ENCODE data around the gene SETD1B. TPM values are rescaled to one million over a fixed set of nuclear protein-coding genes. Genes with fewer than 3 reads are reported as not detected.

The SETD1B gene
- total RNA-seq, 2 experiments from 2014 or later, result 15.0 to 15.6 TPM

DNA sequence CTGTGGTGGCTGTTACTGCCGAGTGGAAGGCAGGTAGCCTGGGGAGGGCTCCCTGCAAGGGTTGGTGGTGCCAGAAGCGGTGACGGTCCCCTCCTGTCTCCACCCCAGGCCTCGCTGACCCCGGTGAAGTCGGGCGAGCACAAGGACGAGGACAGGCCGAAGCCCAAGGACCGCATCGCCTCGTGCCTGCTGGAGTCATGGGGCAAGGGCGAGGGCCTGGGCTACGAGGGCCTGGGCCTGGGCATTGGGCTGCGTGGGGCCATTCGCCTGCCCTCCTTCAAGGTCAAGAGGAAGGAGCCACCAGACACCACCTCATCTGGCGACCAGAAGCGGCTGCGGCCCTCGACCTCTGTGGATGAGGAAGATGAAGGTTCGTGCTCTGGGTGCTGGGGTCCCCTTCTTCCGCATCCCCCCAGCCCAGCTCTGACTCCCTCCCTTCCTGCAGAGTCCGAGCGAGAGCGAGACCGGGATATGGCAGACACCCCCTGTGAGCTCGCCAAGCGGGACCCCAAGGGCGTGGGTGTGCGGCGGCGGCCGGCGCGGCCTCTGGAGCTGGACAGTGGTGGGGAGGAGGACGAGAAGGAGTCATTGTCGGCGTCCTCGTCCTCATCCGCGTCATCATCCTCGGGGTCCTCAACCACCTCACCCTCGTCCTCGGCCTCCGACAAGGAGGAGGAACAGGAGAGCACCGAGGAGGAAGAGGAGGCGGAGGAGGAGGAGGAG, 13.3 kb downstream of the SETD1B start:
- H3K36me3 Mint-ChIP-seq, result peaks cover 26% of the 10 kb centered on the region
- H3K27ac Mint-ChIP-seq, result no peak overlapping the region

DNA sequence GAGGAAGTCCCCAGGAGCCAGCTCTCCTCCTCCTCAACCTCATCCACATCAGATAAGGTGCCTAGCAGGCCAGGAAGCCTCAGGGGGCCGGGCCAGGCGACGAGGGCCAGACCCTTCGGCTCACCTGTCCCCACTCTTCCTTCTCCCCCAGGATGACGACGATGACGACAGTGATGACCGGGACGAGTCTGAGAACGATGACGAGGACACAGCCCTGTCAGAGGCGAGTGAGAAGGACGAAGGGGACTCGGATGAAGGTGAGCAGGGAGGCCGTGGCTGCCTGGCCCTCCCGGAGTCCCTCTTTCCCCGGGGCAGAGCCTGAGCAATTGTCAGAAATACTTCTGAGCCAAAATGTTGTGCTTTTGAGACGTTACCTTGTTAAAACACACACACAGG, 13.8 kb downstream of the SETD1B start:
- DNase-seq, result no peak
- H3K27ac Mint-ChIP-seq, result no peak overlapping the region
- H3K4me3 Mint-ChIP-seq, result no peak overlapping the region
- no peaks in the 10 kb centered on the region for H3K9me3 Mint-ChIP-seq
- H3K4me1 Mint-ChIP-seq, result peaks cover 12% of the 10 kb centered on the region
- H3K36me3 Mint-ChIP-seq, result peaks cover 23% of the 10 kb centered on the region
- H3K27me3 Mint-ChIP-seq, result no peaks in the 10 kb centered on the region

More for the DNA sequence above, 13.3 kb downstream of the SETD1B start:
- Mint-ChIP-seq H3K4me3 (no peak overlapping the region), H3K4me1 (peaks cover 16% of the 10 kb centered on the region), H3K27me3 (no peaks in the 10 kb centered on the region), H3K9me3 (no peaks in the 10 kb centered on the region)
- DNase-seq, result no peak

DNA sequence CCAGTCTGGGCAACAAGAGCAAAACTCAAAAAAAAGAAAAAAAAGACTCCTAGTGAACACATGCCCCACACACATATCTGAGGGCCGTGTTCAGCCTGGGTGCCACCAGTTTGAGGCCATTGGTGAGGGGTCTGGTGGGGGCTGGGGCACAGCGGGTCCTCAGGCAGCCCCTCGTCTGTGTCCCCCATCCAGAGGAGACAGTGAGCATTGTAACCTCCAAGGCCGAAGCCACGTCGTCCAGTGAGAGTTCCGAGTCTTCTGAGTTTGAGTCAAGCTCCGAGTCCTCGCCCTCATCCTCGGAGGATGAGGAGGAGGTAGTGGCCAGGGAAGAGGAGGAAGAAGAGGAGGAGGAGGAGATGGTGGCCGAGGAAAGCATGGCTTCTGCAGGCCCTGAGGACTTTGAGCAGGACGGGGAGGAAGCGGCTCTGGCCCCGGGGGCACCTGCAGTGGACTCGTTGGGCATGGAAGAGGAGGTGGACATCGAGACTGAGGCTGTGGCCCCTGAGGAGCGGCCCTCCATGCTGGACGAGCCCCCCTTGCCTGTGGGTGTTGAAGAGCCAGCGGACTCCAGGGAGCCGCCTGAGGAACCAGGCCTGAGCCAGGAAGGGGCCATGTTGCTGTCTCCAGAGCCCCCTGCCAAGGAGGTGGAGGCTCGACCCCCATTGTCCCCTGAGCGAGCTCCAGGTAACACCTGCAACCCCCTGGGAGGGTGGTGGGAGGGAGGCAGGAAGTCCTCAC, 15.6 kb downstream of the SETD1B start:
- DNase-seq, result no peak
- Mint-ChIP-seq H3K9me3 (no peaks in the 10 kb centered on the region), H3K36me3 (peaks cover 21% of the 10 kb centered on the region), H3K4me3 (no peak overlapping the region), H3K27me3 (no peaks in the 10 kb centered on the region), H3K27ac (no peak overlapping the region), H3K4me1 (no peaks in the 10 kb centered on the region)

DNA sequence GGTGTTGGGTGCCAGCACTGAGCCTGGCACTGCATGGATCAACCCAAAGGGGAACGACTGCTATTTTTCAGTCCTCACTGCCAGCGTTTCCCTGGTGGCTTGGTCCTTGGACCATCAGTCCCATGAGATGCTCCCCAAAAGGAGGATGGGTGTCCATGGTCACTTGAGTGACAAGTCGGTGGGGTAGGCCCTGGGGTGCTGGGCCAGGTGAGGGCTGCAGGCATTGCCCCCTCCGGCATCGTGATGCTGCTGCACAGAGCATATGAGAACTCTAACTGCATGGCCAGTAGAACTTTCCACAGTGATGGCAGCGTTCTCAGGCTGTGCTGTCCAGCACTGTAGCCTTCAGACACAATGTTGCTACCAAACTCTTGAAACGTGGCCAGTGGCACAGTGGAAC, 16.2 kb downstream of the SETD1B start:
- Mint-ChIP-seq H3K27me3 (no peaks in the 10 kb centered on the region), H3K36me3 (peaks cover 19% of the 10 kb centered on the region), H3K4me1 (no peaks in the 10 kb centered on the region), H3K4me3 (no peak overlapping the region), H3K27ac (no peak overlapping the region), H3K9me3 (no peaks in the 10 kb centered on the region)
- no peak for DNase-seq

DNA sequence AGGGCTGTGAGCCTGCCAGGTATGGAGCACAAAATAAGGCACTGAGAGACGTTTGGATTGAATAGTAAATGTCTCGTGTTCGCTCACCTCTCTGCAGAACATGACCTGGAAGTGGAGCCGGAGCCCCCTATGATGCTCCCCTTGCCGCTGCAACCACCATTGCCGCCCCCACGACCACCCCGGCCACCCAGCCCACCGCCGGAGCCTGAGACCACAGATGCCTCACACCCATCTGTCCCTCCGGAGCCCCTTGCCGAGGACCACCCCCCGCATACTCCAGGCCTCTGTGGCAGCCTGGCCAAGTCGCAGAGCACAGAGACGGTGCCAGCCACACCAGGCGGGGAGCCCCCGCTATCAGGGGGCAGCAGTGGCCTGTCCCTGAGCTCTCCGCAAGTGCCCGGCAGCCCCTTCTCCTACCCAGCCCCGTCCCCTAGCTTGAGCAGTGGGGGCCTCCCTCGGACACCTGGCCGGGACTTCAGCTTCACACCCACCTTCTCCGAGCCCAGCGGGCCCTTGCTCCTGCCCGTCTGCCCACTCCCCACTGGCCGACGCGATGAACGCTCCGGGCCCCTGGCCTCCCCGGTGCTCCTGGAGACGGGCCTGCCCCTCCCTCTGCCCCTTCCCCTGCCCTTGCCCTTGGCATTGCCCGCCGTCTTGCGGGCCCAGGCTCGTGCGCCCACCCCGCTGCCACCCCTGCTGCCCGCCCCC, 18.7 kb downstream of the SETD1B start:
- no peaks in the 10 kb centered on the region for H3K4me1 Mint-ChIP-seq
- H3K27ac Mint-ChIP-seq, result no peak overlapping the region
- no peak overlapping the region for H3K4me3 Mint-ChIP-seq
- H3K36me3 Mint-ChIP-seq, result peaks cover 16% of the 10 kb centered on the region
- no peaks in the 10 kb centered on the region for H3K9me3 Mint-ChIP-seq
- H3K27me3 Mint-ChIP-seq, result no peaks in the 10 kb centered on the region
- no peak for DNase-seq

DNA sequence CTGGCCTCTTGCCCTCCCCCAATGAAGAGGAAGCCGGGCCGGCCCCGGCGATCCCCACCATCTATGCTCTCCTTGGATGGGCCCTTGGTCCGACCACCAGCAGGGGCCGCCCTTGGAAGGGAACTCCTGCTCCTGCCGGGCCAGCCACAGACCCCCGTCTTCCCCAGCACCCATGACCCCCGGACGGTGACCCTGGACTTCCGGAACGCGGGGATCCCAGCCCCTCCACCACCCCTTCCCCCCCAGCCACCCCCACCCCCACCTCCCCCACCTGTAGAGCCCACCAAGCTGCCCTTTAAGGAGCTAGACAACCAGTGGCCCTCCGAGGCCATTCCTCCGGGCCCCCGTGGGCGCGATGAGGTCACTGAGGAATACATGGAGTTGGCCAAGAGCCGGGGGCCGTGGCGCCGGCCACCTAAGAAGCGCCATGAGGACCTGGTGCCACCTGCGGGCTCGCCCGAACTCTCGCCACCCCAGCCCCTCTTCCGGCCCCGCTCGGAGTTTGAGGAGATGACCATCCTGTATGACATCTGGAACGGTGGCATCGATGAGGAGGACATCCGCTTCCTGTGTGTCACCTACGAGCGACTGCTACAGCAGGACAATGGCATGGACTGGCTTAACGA, 19.4 kb downstream of the SETD1B start:
- Mint-ChIP-seq H3K4me3 (no peak overlapping the region), H3K27ac (no peak overlapping the region), H3K4me1 (no peaks in the 10 kb centered on the region), H3K36me3 (peaks cover 13% of the 10 kb centered on the region), H3K9me3 (no peaks in the 10 kb centered on the region), H3K27me3 (no peaks in the 10 kb centered on the region)
- DNase-seq, result no peak

DNA sequence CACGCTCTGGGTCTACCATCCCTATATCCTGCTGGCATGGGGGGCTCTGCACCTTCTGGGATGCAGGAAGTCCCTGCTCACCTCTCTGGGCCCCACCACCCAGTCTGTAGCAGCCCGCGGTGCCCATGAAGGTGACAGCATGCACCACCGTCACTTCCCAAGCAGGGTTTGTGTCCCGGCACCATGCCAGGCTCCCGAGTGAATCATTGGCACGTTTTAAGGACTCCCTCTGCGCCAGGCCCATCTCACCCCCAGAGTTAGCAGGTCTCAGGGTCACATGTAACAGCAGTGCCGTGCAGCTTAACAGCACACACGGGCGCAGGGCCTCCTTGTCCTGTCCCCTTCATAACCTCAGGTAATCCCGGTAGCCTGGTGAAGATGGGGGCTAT, 19.9 kb downstream of the SETD1B start:
- Mint-ChIP-seq H3K4me1 (no peaks in the 10 kb centered on the region), H3K36me3 (peaks cover 12% of the 10 kb centered on the region), H3K9me3 (no peaks in the 10 kb centered on the region)

DNA sequence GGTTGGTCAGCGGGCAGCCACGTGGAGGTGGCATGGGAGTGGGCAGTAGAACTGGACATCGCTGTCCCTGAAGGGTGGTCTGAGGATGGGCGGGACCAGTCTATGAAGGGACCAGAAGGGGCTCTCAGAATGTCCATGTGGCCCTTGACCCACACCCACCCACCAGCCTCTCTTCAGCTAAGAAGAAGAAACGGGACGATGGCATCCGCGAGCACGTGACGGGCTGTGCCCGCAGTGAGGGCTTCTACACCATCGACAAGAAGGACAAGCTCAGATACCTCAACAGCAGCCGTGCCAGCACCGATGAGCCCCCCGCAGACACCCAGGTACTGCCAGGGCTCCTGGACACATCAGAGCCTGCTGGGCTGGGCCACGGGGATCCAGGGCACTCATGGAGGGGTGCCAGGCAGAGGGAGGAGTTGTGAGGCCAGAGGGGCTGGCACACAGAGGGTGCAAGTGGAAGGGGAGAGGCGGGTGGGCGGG, 21.3 kb downstream of the SETD1B start:
- H3K4me1 Mint-ChIP-seq, result no peaks in the 10 kb centered on the region
- DNase-seq, result no peak
- H3K4me3 Mint-ChIP-seq, result no peak overlapping the region
- no peak overlapping the region for H3K27ac Mint-ChIP-seq
- no peaks in the 10 kb centered on the region for H3K9me3 Mint-ChIP-seq
- peaks cover 9% of the 10 kb centered on the region for H3K36me3 Mint-ChIP-seq
- H3K27me3 Mint-ChIP-seq, result no peaks in the 10 kb centered on the region

More for the DNA sequence above, 19.9 kb downstream of the SETD1B start:
- no peak for DNase-seq
- Mint-ChIP-seq H3K27ac (no peak overlapping the region), H3K27me3 (no peaks in the 10 kb centered on the region), H3K4me3 (no peak overlapping the region)

DNA sequence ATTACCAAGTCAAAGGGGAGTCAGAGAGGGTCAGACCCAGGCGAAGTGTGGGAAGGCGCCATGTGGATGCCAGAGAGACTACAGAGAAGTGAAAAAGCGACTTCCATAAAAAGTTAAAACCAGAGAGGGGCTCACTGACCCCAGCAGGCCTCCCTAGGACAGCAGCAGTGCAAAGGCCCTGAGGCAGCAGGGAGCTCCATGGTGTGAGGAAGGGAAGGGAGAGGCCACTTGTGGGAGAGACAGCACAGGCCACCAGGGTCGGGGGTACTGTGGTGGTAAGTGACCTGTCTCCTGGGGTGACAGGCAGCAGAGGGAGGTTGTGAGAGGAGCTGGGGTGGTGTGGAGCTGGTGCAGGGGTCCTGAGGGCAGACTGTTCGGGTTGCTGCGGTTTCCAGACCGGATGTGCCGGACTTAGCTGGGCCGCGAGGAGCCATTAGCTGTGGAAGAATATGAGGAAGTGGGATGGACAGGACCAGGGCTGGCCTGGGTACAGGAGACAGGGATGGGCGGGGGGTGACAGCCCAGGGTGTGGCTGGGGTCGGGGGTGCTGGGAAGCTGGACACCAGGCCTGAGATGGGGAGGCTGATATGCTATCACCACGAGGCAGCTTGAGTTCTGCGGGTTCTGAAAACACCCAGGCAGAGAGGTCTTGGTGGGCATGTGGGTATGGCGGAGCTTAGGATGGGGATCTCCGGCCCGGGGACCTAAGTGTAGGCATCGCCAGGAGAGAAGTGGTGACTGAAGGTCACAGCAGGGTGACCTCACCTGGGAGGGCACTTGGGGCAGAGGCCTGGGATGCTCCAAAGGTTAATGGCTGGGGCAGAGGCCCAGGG, 22.7 kb downstream of the SETD1B start:
- Mint-ChIP-seq H3K27ac (peak overlapping the region; percentile 51), H3K27me3 (no peaks in the 10 kb centered on the region), H3K4me1 (no peaks in the 10 kb centered on the region), H3K4me3 (no peak overlapping the region), H3K9me3 (no peaks in the 10 kb centered on the region), H3K36me3 (peaks cover 9% of the 10 kb centered on the region)
- no peak for DNase-seq

DNA sequence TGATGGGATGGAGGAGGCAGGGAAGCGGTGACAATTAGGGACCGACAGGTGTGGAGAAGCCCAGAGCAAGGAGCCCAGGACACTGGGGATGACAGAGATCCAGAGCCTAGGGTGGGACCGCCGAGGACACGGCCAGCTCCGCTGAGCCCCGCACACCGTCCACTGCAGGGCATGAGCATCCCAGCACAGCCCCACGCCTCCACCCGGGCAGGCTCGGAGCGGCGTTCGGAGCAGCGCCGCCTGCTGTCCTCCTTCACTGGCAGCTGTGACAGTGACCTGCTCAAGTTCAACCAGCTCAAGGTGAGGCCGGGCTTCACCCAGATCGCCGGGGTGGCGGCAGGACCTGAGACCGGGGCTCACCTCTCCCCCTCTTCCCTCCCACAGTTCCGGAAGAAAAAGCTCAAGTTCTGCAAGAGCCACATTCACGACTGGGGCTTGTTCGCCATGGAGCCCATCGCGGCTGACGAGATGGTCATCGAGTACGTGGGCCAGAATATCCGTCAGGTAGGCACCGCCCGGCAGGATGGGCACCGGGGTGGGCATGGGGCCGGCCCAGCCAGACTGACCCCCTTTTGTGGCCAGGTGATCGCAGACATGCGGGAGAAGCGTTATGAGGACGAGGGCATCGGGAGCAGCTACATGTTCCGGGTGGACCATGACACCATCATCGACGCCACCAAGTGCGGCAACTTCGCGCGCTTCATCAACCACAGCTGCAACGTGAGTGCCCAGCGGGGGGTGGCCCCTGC, 23.7 kb downstream of the SETD1B start:
- Mint-ChIP-seq H3K27me3 (no peaks in the 10 kb centered on the region), H3K27ac (no peak overlapping the region), H3K9me3 (no peaks in the 10 kb centered on the region), H3K4me3 (no peak overlapping the region), H3K36me3 (peaks cover 12% of the 10 kb centered on the region), H3K4me1 (no peaks in the 10 kb centered on the region)
- no peak for DNase-seq

DNA sequence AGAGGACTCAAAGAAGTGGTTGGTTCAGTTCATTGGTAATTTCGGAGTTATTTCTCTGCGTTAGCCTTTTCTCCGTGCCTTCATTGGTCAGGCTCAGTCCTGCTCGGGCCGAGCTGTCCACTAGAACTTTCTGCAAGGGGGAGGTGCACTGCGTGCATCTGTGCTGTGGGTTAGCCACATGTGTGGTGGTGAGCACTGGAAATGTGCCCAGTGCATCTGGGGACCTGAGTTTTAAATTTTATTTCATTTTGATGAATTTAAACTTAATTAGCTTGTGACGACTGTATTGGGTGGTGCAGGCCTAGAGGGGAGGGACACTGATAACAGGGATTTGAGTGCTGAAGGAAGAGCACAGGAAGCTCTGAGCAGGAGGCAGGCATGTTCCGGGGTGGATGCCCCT, 24.5 kb downstream of the SETD1B start:
- Mint-ChIP-seq H3K36me3 (peaks cover 12% of the 10 kb centered on the region), H3K4me1 (no peaks in the 10 kb centered on the region), H3K27me3 (no peaks in the 10 kb centered on the region), H3K4me3 (no peak overlapping the region), H3K9me3 (no peaks in the 10 kb centered on the region), H3K27ac (no peak overlapping the region)
- DNase-seq, result no peak

DNA sequence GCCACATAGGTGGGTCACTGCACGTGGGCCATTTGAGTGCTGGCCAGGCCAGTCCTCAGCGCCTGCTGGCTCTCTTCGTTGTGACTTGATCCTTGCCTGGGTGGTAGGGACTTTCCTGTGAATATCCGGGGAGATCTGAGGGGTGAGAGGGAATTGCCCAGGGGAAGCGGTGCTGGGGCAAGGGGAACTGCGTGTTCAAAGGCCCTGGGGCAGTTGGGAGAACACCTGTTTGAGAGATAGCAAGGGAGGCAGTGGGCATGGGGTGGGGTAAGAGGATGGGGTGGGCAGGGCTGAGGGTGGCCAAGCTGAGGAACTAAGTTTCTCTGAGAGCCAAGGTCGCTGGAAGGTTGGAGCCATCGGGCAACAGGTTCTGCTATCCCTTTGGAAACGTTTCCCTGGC, 25.0 kb downstream of the SETD1B start:
- H3K36me3 Mint-ChIP-seq, result peaks cover 8% of the 10 kb centered on the region
- DNase-seq, result no peak
- H3K4me1 Mint-ChIP-seq, result no peaks in the 10 kb centered on the region
- no peak overlapping the region for H3K4me3 Mint-ChIP-seq
- H3K27ac Mint-ChIP-seq, result no peak overlapping the region
- H3K27me3 Mint-ChIP-seq, result no peaks in the 10 kb centered on the region
- no peaks in the 10 kb centered on the region for H3K9me3 Mint-ChIP-seq

DNA sequence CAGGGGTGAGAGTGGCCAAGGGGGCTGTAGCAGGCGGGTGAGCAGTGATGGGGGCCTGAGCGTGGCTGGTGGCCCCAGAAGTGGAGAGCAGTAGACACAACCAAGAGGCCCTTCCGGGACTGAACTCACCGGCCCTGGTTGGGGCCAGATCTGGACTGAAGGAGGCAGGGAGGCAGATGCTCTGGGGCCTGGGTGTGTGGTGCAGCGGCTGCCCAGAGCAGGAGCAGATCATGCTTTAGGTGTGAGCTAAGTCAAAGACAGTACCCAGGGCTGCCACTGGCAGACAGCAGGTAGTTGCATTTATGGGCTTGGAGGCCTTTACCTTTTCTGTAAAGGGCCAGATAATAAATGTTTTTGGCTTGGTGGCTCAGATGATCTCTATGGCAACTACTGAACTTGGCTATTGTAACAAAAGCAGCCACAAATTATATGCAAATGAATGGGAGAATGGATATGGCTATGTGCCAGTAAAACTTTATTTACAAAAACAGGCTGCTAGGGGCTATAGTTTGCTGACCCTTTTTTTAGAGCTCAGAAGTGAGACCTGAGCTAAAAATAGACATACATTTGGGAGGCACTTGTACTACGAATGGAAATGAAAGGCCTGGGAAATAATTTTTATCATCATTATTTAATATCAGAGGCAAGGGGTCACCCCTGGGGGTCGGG, 25.6 kb downstream of the SETD1B start:
- no peaks in the 10 kb centered on the region for H3K9me3 Mint-ChIP-seq
- no peaks in the 10 kb centered on the region for H3K27me3 Mint-ChIP-seq
- peaks cover 8% of the 10 kb centered on the region for H3K36me3 Mint-ChIP-seq
- H3K27ac Mint-ChIP-seq, result peak overlapping the region; percentile 43
- no peaks in the 10 kb centered on the region for H3K4me1 Mint-ChIP-seq
- H3K4me3 Mint-ChIP-seq, result no peak overlapping the region
- DNase-seq, result no peak

All from activated naive CD8-positive, alpha-beta T cell treated with anti-CD3 and anti-CD28 coated beads for 36 hours (primary cell).